ENCODE measurements around the gene CUX1.
"Not testable (repeated sequence)": the region's sequence is repeated elsewhere in the genome, so short reads cannot be mapped to it uniquely, and the experiment has no call there.

The CUX1 gene

DNA sequence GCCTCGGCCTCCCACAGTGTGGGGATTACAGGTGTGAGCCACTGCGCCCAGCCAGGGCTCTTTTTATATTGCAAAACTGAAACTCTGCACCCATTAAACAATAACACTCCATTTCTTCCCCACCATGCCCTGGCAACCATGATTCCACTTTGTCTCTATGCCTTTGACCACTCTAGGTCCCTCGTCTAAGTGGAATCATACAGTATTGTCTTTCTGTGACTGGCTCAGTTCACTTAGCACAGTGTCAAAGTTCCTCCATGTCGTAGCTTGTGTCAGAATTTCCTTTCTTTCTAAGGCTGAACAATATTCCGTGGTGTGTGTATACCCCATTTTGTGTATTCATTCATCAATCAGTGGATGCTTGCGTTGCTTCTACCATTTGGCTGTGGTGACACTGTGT, 46.2 kb downstream of the CUX1 start:
- H3K4me3 ChIP-seq (ENCODE audit: low read depth, low read length): no peak overlapping the region
- TF ChIP-seq, protein P1, sequence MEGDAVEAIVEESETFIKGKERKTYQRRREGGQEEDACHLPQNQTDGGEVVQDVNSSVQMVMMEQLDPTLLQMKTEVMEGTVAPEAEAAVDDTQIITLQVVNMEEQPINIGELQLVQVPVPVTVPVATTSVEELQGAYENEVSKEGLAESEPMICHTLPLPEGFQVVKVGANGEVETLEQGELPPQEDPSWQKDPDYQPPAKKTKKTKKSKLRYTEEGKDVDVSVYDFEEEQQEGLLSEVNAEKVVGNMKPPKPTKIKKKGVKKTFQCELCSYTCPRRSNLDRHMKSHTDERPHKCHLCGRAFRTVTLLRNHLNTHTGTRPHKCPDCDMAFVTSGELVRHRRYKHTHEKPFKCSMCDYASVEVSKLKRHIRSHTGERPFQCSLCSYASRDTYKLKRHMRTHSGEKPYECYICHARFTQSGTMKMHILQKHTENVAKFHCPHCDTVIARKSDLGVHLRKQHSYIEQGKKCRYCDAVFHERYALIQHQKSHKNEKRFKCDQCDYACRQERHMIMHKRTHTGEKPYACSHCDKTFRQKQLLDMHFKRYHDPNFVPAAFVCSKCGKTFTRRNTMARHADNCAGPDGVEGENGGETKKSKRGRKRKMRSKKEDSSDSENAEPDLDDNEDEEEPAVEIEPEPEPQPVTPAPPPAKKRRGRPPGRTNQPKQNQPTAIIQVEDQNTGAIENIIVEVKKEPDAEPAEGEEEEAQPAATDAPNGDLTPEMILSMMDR (IDR thresholded peaks at IDR 0.05; ENCODE audit: low read depth, low read length, missing control alignments): no peak
- DNase-seq (ENCODE audit: low read depth): no peak

DNA sequence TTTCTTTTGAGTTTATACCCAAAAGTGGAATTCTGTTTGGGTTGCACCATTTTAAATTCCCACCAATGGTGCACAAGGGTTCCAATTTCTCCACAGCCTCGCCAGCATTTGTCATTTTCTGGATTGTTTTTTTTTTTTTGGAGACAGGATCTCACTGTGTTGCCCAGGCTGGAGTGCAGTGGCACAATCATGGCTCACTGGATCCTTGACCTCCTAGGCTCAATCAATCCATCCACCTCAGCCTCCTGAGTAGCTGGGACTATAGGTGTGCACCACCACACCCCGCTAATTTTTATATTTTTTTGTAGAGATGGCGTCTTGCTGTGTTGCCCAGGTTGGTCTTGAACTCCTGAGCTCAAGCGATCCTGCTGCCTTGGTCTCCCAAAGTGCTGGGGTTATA, 46.6 kb downstream of the CUX1 start:
- no peak for DNase-seq (ENCODE audit: low read depth)
- no peak overlapping the region for H3K4me3 ChIP-seq (ENCODE audit: low read depth, low read length)
- TF ChIP-seq, protein P1 (IDR thresholded peaks at IDR 0.05; ENCODE audit: low read depth, low read length, missing control alignments): no peak

DNA sequence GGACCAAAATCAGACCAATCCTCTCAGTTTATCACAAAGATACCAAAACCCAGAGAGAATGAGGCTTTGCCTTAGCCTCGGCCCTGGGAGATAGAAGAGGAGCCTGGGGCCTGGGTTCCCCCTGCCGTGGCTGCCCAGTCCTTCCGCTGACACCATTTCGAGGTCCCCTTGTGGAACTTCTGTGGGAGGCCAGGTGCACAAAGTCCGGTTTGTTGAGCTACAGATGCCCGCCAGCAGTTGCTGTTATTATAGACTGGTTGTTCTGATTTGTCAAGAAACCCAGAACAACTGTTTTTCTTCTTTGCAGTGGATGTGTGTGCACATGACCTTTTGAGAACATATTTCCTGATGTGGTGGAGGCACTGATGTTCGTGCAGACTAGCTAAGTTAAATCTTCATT, 47.6 kb downstream of the CUX1 start:
- TF ChIP-seq, protein P1 (IDR thresholded peaks at IDR 0.05; ENCODE audit: low read depth, low read length, missing control alignments): no peak
- DNase-seq (ENCODE audit: low read depth): no peak
- H3K4me3 ChIP-seq (ENCODE audit: low read depth, low read length): no peak overlapping the region

DNA sequence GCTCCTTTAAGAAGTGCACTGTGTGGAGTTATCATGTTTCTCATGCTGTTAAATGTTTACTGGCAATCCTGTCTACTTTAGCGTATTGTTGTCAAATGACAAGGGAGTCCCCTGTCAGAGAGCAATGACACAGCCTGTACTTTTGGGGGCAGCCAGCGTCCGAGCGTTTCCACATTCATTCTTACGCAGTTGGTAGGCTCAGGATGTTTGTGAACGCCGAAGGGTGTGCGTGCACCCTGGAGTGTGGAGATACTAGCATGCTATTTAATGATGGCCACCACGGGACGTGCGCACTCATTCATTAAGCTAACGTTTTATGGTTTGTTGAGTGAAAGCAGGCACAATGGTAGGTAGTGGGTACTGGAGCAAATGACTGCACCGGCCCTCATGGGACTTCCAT, 48.0 kb downstream of the CUX1 start:
- no peak for DNase-seq (ENCODE audit: low read depth)
- no peak overlapping the region for H3K4me3 ChIP-seq (ENCODE audit: low read depth, low read length)
- TF ChIP-seq, protein P1 (IDR thresholded peaks at IDR 0.05; ENCODE audit: low read depth, low read length, missing control alignments): no peak

DNA sequence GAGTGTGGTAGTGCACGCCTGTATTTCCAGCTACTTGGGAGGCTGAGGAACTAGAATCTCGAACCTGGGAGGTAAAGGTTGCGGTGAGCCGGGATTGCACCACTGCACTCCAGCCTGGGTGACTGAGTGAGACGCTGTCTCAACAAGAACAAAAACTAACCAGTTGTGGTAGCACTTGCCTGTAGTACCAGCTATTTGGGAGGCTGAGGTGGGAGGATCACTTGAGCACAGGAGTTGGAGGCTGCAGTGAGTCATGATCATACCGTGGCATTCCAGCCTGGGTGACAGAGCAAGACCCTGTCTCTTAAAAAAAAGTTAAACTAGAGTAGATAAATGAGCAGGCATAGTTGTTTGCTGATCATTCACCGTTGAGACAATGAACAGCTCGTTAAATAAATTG, 48.9 kb downstream of the CUX1 start:
- no peak for DNase-seq (ENCODE audit: low read depth)
- TF ChIP-seq, protein P1 (IDR thresholded peaks at IDR 0.05; ENCODE audit: low read depth, low read length, missing control alignments): no peak
- H3K4me3 ChIP-seq (ENCODE audit: low read depth, low read length): no peak overlapping the region

DNA sequence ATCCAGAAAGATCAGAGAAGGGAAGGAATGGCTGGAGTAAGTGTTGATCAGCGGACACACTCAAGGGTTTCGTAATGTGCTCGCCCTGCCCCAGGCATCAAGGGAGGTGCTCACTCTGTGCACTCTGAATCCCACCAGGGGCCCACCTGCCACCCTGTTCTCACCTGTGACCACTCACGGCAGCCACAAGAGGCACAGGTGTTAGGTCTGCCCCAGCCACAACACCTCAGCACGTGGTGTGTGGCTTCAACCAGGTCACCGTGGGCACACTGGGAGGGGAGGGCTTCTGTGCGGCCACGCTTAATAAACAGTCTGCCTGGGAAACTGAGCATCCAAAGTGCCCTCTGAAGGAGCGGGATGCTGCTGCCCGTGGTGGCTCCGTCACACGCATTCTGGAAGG, 49.8 kb downstream of the CUX1 start:
- TF ChIP-seq, protein P1 (IDR thresholded peaks at IDR 0.05; ENCODE audit: low read depth, low read length, missing control alignments): no peak
- no peak overlapping the region for H3K4me3 ChIP-seq (ENCODE audit: low read depth, low read length)
- no peak for DNase-seq (ENCODE audit: low read depth)

DNA sequence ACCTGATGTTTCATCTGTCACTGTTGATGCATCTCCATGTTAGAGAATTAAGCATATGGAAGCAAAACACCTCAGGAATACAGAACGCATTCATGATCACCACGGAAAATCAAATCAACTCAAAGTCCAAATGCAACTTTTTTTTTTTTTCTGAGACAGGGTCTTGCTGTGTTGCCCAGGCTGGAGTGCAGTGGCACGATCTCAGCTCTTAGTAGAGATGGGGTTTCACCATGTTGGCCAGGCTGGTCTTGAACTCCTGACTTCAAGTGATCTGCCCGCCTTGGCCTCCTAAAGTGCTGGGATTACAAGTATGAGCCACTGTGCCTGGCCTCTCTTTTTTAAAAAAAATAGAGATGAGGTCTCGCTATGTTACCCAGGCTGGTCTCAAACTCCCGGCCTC, 50.3 kb downstream of the CUX1 start:
- not testable (repeated sequence) for H3K4me3 ChIP-seq (ENCODE audit: low read depth, low read length); DNase-seq (ENCODE audit: low read depth)

Data from GM12864 (cell line).